Smooth muscle cell (in vitro differentiated cells): ENCODE results near the gene PRSS8. TPM values are rescaled to one million over a fixed set of nuclear protein-coding genes. Genes with fewer than 3 reads are reported as not detected.

ENCODE experiments used
- DNase-seq: peaks from one replicate; lab custom pipeline; 2025; ENCODE audit not compliant: unreplicated experiment; lab: John Stamatoyannopoulos, UW
- H2AFZ ChIP-seq: fragments of 200-600 bp; sonication (generic); 2 replicates; pipeline ENCODE4 v1.6.0; 2016; ENCODE audit warnings: antibody characterized with exemption, low read depth, mild to moderate bottlenecking
- H3F3A ChIP-seq: fragments of 200-600 bp; sonication (generic); 2 replicates; pipeline ENCODE4 v1.6.0; 2017; ENCODE audit warnings: antibody characterized with exemption, low read depth
- H3K27ac ChIP-seq: fragments of 200-600 bp; sonication (generic); 2 replicates; pipeline ENCODE4 v1.5.1; 2016; ENCODE audit warnings: low read depth, mild to moderate bottlenecking
- H3K27me3 ChIP-seq: fragments of 200-600 bp; sonication (generic); 2 replicates; pipeline ENCODE4 v1.6.1; 2016; ENCODE audit warnings: low read depth, mild to moderate bottlenecking
- H3K36me3 ChIP-seq: fragments of 200-600 bp; sonication (generic); 2 replicates; pipeline ENCODE4 v1.5.1; 2016; ENCODE audit warnings: low read depth
- H3K4me1 ChIP-seq: fragments of 200-600 bp; sonication (generic); 2 replicates; pipeline ENCODE4 v1.5.1; 2016; ENCODE audit warnings: low read depth
- H3K4me2 ChIP-seq: fragments of 200-600 bp; sonication (generic); 2 replicates; pipeline ENCODE4 v1.6.0; 2016; ENCODE audit warnings: mild to moderate bottlenecking
- H3K4me3 ChIP-seq: fragments of 200-600 bp; sonication (generic); 2 replicates; pipeline ENCODE4 v1.5.1; 2016; ENCODE audit warnings: mild to moderate bottlenecking
- H3K79me2 ChIP-seq: fragments of 200-600 bp; sonication (generic); 2 replicates; pipeline ENCODE4 v1.6.0; 2016; ENCODE audit warnings: low read depth, mild to moderate bottlenecking
- H3K9ac ChIP-seq: fragments of 200-600 bp; sonication (generic); 2 replicates; pipeline ENCODE4 v1.6.0; 2016; ENCODE audit warnings: low read depth
- H3K9me3 ChIP-seq: fragments of 200-600 bp; sonication (generic); replicated peaks from 2 replicates; pipeline ENCODE4 v1.5.1; 2016; ENCODE audit warnings: low read depth
- H4K20me1 ChIP-seq: fragments of 200-600 bp; sonication (generic); 2 replicates; pipeline ENCODE4 v1.6.0; 2016; ENCODE audit warnings: low read depth
- CTCF ChIP-seq: fragments of 200-600 bp; sonication (generic); IDR thresholded peaks from 2 replicates; pipeline ENCODE4 v1.5.1; 2017; ENCODE audit warnings: borderline replicate concordance, mild to moderate bottlenecking, antibody characterized with exemption; ENCODE audit not compliant: insufficient read depth, poor library complexity, severe bottlenecking
- WGBS: methylation state at CpG from one replicate; pipeline ENCODE4 v1.1.7; 2016; ENCODE audit warnings: low lambda C conversion rate; 5-methylcytosine and 5-hydroxymethylcytosine counted together
- polyA plus RNA-seq: library from polyadenylated mRNA; unstranded; fragments of >200 nt; fragmentation: Nextera tagmentation; extraction: Ambion mirVana; gene quantifications from 2 replicates; pipeline ENCODE4 v1.2.1, GENCODE V29; 2016
- total RNA-seq: library from RNA; depleted of rRNA; stranded (reverse); fragments of >200 nt; gene quantifications from 2 replicates; pipeline ENCODE4 v1.2.3, GENCODE V29; 2014

The PRSS8 gene
- total and polyA plus RNA-seq, 2 experiments from 2014 or later, result 13.9 to 17.3 TPM

GRCh38 chr16:31089199-31089598 lies 46.3 kb downstream of the PRSS8 start:
- Histone ChIP-seq H3K9ac (no peak overlapping the region), H3K4me3 (no peak overlapping the region), H3K9me3 (no peaks in the 10 kb centered on the region), H3F3A (no peaks in the 10 kb centered on the region), H3K27me3 (no peaks in the 10 kb centered on the region), H4K20me1 (peaks cover 50% of the 10 kb centered on the region), H3K4me2 (no peak overlapping the region), H3K4me1 (no peaks in the 10 kb centered on the region), H2AFZ (no peak overlapping the region), H3K79me2 (peaks cover 33% of the 10 kb centered on the region), H3K36me3 (no peaks in the 10 kb centered on the region), H3K27ac (no peak overlapping the region)
- no peak for TF ChIP-seq CTCF
- WGBS, result 97% methylated on average over 8 of the region's 8 CpGs
- no peak for DNase-seq

- Histone ChIP-seq H2AFZ (no peak within 1 kb of the TSS), H3K36me3 (no peaks in the 10 kb centered on the region), H3K9me3 (no peaks in the 10 kb centered on the region), H3K27me3 (no peaks in the 10 kb centered on the region), H3F3A (no peaks in the 10 kb centered on the region), H3K4me3 (no peak within 1 kb of the TSS), H3K79me2 (peaks cover 27% of the 10 kb centered on the region), H4K20me1 (peaks cover 50% of the 10 kb centered on the region), H3K9ac (no peak within 1 kb of the TSS), H3K4me1 (no peaks in the 10 kb centered on the region), H3K4me2 (no peak within 1 kb of the TSS), H3K27ac (no peak within 1 kb of the TSS)
- WGBS, result 94% methylated on average over 15 of the region's 15 CpGs
- no peak for DNase-seq
- no peak for TF ChIP-seq CTCF
These were observed 46.9 kb downstream of the PRSS8 start, which contains the start of gene PRSS53 for GRCh38 chr16:31088459-31089183. Gene PRSS53, minus strand, starts transcription at chr16:31088943. Its CDS starts 134 bp downstream, at chr16:31088809.

- Histone ChIP-seq H3K9ac (no peak overlapping the region), H4K20me1 (peaks cover 48% of the 10 kb centered on the region), H3F3A (no peaks in the 10 kb centered on the region), H3K79me2 (peaks cover 22% of the 10 kb centered on the region), H3K27me3 (no peaks in the 10 kb centered on the region), H2AFZ (no peak overlapping the region), H3K27ac (no peak overlapping the region), H3K36me3 (no peaks in the 10 kb centered on the region), H3K4me1 (no peaks in the 10 kb centered on the region), H3K9me3 (no peaks in the 10 kb centered on the region), H3K4me2 (no peak overlapping the region), H3K4me3 (no peak overlapping the region)
- TF ChIP-seq CTCF, result no peak
- no peak for DNase-seq
- WGBS, result 86% methylated on average over 5 of the region's 5 CpGs
These were observed 47.6 kb downstream of the PRSS8 start for GRCh38 chr16:31087971-31088370.

- H3K79me2 ChIP-seq, result peaks cover 17% of the 10 kb centered on the region
- H4K20me1 ChIP-seq, result peaks cover 48% of the 10 kb centered on the region
- no peak overlapping the region for H3K9ac ChIP-seq
- no peak overlapping the region for H3K4me3 ChIP-seq
- no peaks in the 10 kb centered on the region for H3K36me3 ChIP-seq
- no peak overlapping the region for H3K4me2 ChIP-seq
- H3K27ac ChIP-seq, result no peak overlapping the region
- WGBS, result over 99% methylated on average over 8 of the region's 8 CpGs
- H3K4me1 ChIP-seq, result no peaks in the 10 kb centered on the region
- H3K27me3 ChIP-seq, result no peaks in the 10 kb centered on the region
- no peaks in the 10 kb centered on the region for H3F3A ChIP-seq
- TF ChIP-seq CTCF, result no peak
- no peak overlapping the region for H2AFZ ChIP-seq
- no peak for DNase-seq
- H3K9me3 ChIP-seq, result no peaks in the 10 kb centered on the region
These were observed 48.0 kb downstream of the PRSS8 start for GRCh38 chr16:31087481-31087880.
